ENCODE data around the gene GBA3. TPM values are rescaled to one million over a fixed set of nuclear protein-coding genes. Genes with fewer than 3 reads are reported as not detected.

GBA3 gene
- under 1 TPM in 1 of 2 donors, not detected in 1; under 0.01 TPM for total RNA-seq

GRCh38 chr4:22692736-22693135 lies at the start of gene GBA3:
Gene GBA3 (plus strand): TSS chr4:22692937.

Other genes starting within 250 kb of the GBA3 start
- 10 to 100 TPM; 26.3 to 42.3 TPM for gene ADGRA3, start 176.9 kb upstream of the GBA3 start, total RNA-seq

Data from melanocyte of skin (primary cell).